ENCODE results near the gene NFATC2. TPM values are rescaled to one million over a fixed set of nuclear protein-coding genes. Genes with fewer than 3 reads are reported as not detected.

Gene NFATC2
- total RNA-seq, 2 donors from 2014 or later = 11.9 to 24.5 TPM

GRCh38 chr20:51469046-51469445, 73.5 kb downstream of the NFATC2 start:
- ATAC-seq (ENCODE audit: insufficient number of reproducible peaks, low FRiP score, low read depth) (no peak), DNase-seq (ENCODE audit: low spot score) (no peak)
- Histone ChIP-seq H3K9me3 (no peaks in the 10 kb centered on the region), H3K4me1 (ENCODE audit: control insufficient read depth in 1 of 2, low read depth in 2 of 2) (no peaks in the 10 kb centered on the region), H3K36me3 (peaks cover 4% of the 10 kb centered on the region), H3K27me3 (replicated peaks; ENCODE audit: insufficient read depth) (no peaks in the 10 kb centered on the region), H3K4me3 (no peak overlapping the region), H3K27ac (no peak overlapping the region)
- TF ChIP-seq CTCF (IDR thresholded peaks at IDR 0.05) = no peak

GRCh38 chr20:51468636-51469035, 73.9 kb downstream of the NFATC2 start:
- DNase-seq (ENCODE audit: low spot score) = no peak
- no peak overlapping the region for H3K27ac ChIP-seq

GRCh38 chr20:51467956-51468626, 74.4 kb downstream of the NFATC2 start:
- no peaks in the 10 kb centered on the region for H3K4me1 ChIP-seq (ENCODE audit: control insufficient read depth in 1 of 2, low read depth in 2 of 2)
- no peak for TF ChIP-seq CTCF (IDR thresholded peaks at IDR 0.05)
- no peak for ATAC-seq (ENCODE audit: insufficient number of reproducible peaks, low FRiP score, low read depth)
- peaks cover 4% of the 10 kb centered on the region for H3K36me3 ChIP-seq
- no peaks in the 10 kb centered on the region for H3K9me3 ChIP-seq
- DNase-seq (ENCODE audit: low spot score) = no peak
- no peak overlapping the region for H3K27ac ChIP-seq
- H3K4me3 ChIP-seq = no peak overlapping the region
- H3K27me3 ChIP-seq (replicated peaks; ENCODE audit: insufficient read depth) = no peaks in the 10 kb centered on the region

More at GRCh38 chr20:51468636-51469035, 73.9 kb downstream of the NFATC2 start:
- Histone ChIP-seq H3K4me3 (no peak overlapping the region), H3K9me3 (no peaks in the 10 kb centered on the region), H3K36me3 (peaks cover 4% of the 10 kb centered on the region), H3K4me1 (ENCODE audit: control insufficient read depth in 1 of 2, low read depth in 2 of 2) (no peaks in the 10 kb centered on the region), H3K27me3 (replicated peaks; ENCODE audit: insufficient read depth) (no peaks in the 10 kb centered on the region)
- no peak for ATAC-seq (ENCODE audit: insufficient number of reproducible peaks, low FRiP score, low read depth)
- TF ChIP-seq CTCF (IDR thresholded peaks at IDR 0.05) = no peak

- Histone ChIP-seq H3K4me1 (ENCODE audit: control insufficient read depth in 1 of 2, low read depth in 2 of 2) (no peaks in the 10 kb centered on the region), H3K9me3 (no peaks in the 10 kb centered on the region), H3K27me3 (replicated peaks; ENCODE audit: insufficient read depth) (no peaks in the 10 kb centered on the region), H3K27ac (no peak overlapping the region), H3K4me3 (no peak overlapping the region), H3K36me3 (no peaks in the 10 kb centered on the region)
- no peak for ATAC-seq (ENCODE audit: insufficient number of reproducible peaks, low FRiP score, low read depth)
- TF ChIP-seq CTCF (IDR thresholded peaks at IDR 0.05) = no peak
- no peak for DNase-seq (ENCODE audit: low spot score)
Measured at GRCh38 chr20:51463998-51464397, 78.5 kb downstream of the NFATC2 start.

GRCh38 chr20:51463560-51463959, 79.0 kb downstream of the NFATC2 start:
- H3K36me3 ChIP-seq = no peaks in the 10 kb centered on the region
- H3K9me3 ChIP-seq = no peaks in the 10 kb centered on the region
- H3K27me3 ChIP-seq (replicated peaks; ENCODE audit: insufficient read depth) = no peaks in the 10 kb centered on the region
- no peaks in the 10 kb centered on the region for H3K4me1 ChIP-seq (ENCODE audit: control insufficient read depth in 1 of 2, low read depth in 2 of 2)
- no peak for ATAC-seq (ENCODE audit: insufficient number of reproducible peaks, low FRiP score, low read depth)
- no peak for TF ChIP-seq CTCF (IDR thresholded peaks at IDR 0.05)
- no peak for DNase-seq (ENCODE audit: low spot score)
- no peak overlapping the region for H3K4me3 ChIP-seq
- no peak overlapping the region for H3K27ac ChIP-seq
